ENCODE measurements around the gene CFAP97D1.

Gene CFAP97D1

DNA sequence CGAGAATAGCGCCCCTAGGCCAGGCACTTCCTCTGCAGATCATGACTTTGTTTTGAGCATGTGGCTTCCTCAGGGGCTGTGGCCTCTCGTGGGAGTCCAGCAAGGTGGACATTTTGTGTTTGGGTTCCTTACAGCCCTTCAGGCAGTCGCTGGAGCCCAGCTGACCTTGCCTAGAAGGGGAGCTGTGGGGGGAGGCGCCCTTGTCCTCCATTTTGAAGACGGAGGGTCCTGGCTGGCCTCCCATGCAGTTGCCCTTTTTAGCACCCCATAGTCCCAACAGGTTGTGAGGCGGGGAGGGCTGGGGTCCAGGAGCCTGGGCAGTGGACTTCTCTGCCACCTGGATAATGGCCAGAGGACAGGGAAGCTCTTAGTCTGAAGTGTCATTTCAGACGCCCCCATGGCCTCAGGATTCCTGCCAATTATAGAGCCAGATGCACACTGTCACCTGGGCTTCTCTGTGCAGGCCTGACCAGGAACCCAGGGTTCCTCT lies 23.0 kb upstream of the CFAP97D1 start:
- no peak for DNase-seq (ENCODE audit: low read depth)
- TF ChIP-seq, protein P1, sequence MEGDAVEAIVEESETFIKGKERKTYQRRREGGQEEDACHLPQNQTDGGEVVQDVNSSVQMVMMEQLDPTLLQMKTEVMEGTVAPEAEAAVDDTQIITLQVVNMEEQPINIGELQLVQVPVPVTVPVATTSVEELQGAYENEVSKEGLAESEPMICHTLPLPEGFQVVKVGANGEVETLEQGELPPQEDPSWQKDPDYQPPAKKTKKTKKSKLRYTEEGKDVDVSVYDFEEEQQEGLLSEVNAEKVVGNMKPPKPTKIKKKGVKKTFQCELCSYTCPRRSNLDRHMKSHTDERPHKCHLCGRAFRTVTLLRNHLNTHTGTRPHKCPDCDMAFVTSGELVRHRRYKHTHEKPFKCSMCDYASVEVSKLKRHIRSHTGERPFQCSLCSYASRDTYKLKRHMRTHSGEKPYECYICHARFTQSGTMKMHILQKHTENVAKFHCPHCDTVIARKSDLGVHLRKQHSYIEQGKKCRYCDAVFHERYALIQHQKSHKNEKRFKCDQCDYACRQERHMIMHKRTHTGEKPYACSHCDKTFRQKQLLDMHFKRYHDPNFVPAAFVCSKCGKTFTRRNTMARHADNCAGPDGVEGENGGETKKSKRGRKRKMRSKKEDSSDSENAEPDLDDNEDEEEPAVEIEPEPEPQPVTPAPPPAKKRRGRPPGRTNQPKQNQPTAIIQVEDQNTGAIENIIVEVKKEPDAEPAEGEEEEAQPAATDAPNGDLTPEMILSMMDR (IDR thresholded peaks at IDR 0.05; ENCODE audit: low read length, missing control alignments): no peak
- no peak overlapping the region for H3K4me3 ChIP-seq (replicated peaks; ENCODE audit: low read depth, low read length)

DNA sequence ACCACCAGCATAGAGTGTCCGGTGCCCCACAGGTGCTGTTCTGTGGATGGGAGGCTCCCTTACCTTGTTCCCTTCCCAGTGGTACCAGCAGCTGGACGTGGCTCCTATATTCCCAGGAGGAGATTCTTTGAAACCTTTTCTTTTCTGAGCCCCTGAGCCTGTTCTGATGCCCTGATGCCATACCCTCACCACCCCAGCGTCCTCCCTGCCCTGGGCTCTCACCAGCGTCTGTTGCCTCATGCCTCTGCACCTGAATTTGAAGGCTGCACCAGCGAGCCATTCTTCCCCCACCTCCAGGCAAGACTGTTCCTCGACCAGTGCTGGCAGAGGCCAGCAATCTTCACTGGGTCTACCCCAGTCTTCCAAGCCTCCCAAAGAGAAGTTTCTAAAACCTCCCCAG lies 22.1 kb upstream of the CFAP97D1 start:
- DNase-seq (ENCODE audit: low read depth): no peak
- TF ChIP-seq, protein P1 (IDR thresholded peaks at IDR 0.05; ENCODE audit: low read length, missing control alignments): no peak
- no peak overlapping the region for H3K4me3 ChIP-seq (replicated peaks; ENCODE audit: low read depth, low read length)

DNA sequence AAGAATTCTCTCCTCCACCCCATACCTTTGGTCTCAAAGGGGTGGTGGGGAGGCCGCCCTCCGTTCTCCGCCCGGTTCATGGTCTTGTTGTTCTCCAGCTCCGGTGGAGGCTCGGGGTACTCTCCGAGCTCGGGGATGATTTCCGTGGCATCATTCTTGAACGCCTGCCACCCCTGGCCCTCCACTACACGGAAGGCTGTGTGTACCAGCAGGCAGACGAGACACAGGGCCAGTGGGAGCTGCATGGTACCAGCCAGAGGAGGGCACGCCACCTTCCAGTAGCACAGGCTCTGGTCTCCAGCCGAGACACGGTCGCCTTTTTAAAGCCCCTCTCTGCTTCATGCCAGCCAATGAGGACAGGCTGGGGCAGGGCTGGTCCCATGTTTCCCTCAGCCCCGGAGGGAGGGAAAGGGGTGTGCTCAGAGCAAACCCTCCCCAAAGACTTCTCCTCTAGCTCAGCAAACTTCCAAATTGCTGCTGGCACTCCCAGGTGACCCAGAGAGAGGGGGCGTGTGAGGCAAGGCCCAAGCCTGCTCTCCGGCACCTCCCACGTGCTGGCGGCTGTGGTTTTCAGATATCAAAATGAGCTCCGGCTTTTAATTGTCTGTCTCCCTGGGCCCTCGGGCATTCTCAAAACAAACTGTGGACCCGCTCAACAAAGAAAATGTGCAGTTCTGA lies 21.6 kb upstream of the CFAP97D1 start, which contains the start of gene SOST:
SOST (minus strand) TSS at position 295 of the 678 bp plus-strand sequence; CDS start at position 245, 50 bp downstream.
- DNase-seq (ENCODE audit: low read depth): no peak
- no peak within 1 kb of the TSS for H3K4me3 ChIP-seq (replicated peaks; ENCODE audit: low read depth, low read length)
- TF ChIP-seq, protein P1 (IDR thresholded peaks at IDR 0.05; ENCODE audit: low read length, missing control alignments): no peak

DNA sequence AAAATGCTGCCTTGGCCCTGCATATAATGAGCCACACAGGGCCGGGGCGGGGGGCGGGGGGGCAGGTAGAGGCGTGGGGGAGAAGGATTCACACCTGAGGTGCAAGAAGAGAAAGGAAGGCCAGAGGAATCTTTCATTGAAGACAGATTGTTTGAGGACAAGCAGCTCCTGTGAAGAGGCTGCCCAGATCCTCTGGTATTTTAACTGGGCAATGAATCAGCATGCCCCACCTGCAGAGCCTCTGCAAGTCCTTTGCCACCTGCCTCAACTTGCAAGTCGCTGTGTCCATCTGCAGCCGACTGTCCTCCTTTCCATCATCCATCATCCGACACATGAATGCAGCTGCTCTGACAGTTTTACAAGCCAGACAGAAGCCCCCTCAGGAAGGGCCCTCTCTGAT lies 20.4 kb upstream of the CFAP97D1 start:
- no peak for DNase-seq (ENCODE audit: low read depth)

DNA sequence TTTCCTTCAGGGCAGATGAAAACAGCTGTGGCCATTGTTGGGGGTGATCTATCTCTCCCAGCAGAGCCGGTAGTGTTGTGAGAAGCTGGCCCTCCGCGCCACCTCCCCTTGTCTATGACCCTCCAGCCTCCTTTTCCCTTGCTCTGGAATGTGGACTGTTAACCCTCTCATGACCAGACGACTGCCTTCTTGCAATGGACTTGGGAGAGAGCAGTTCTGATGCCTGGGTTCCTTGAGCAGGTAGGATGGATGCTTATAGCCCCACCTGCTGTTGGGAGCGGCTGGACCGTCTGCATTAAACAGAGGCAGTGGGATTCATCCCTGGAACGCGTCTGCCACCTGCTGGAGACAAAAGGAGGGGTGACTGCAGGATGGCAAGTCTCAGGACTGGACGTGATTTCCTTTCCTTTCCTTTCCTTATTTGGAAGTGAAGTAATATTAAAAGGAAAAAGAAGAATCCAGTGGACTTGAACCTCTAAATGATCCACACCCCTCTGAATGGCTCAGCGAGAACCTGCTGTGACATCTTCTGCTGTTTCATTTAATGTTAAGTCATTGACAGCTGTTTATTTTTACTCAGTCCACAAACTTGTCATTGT lies 19.9 kb upstream of the CFAP97D1 start:
- TF ChIP-seq, protein P1 (IDR thresholded peaks at IDR 0.05; ENCODE audit: low read length, missing control alignments): peak; percentile 100
- peak; percentile 96 for DNase-seq (ENCODE audit: low read depth)
- H3K4me3 ChIP-seq (replicated peaks; ENCODE audit: low read depth, low read length): no peak overlapping the region

More for the DNA sequence above, 20.4 kb upstream of the CFAP97D1 start:
- TF ChIP-seq, protein P1 (IDR thresholded peaks at IDR 0.05; ENCODE audit: low read length, missing control alignments): no peak
- no peak overlapping the region for H3K4me3 ChIP-seq (replicated peaks; ENCODE audit: low read depth, low read length)

DNA sequence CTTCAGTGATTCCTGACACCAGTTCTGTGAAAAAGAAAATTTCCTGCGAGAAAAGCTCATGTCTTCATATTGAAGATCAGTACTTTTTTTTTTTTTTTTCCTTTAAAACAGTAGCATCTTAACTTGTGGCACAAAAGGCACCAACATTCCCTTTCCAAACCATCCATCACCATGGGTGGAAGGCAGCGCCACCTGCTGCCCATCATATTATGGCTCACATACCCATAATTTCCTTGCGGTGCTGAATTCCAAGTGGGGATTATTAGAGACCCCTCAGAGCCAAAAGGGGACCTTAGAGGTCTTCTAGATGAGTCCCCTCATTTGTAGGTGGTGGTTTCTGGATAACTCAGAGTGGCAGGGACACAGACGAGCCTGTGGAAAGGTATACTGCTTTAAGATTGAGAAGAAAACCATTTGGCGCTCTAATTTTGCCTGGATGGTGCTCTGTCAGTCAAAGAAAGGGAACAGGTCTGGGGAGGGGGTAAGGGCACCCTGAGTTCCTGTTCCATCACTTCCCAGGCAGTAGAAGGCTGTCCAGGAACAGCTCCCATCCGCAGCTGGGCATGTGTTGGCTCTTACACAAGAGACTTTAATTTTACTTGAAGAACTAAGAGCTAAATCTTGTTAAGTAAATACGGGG lies 13.7 kb upstream of the CFAP97D1 start:
- peak; percentile 74 for DNase-seq (ENCODE audit: low read depth)
- TF ChIP-seq, protein P1 (IDR thresholded peaks at IDR 0.05; ENCODE audit: low read length, missing control alignments): peak; percentile 92
- no peak overlapping the region for H3K4me3 ChIP-seq (replicated peaks; ENCODE audit: low read depth, low read length)
